ENCODE results near the gene MAGI2. TPM values are rescaled to one million over a fixed set of nuclear protein-coding genes. Genes with fewer than 3 reads are reported as not detected.

Gene MAGI2
- total and polyA plus RNA-seq, 2 of the 13 experiments (the other 11 are each of a cell fraction or from before 2014, with no cell fraction given) = 1.5 to 3.8 TPM

- peak; percentile 54; the same call in 1 of the 2 replicates for TF ChIP-seq ATF1 (CRISPR knock-in tag; IDR thresholded peaks at IDR 0.05)
- TF ChIP-seq ARNT2 (CRISPR knock-in tag; IDR thresholded peaks at IDR 0.05; ENCODE audit: low read depth) = 0 out of 2 replicates have a peak, but pooled peaks have one; percentile 40
- peak; percentile 61; the same call in 1 of the 3 replicates for TF ChIP-seq MXI1 (IDR thresholded peaks at IDR 0.05; ENCODE audit: borderline replicate concordance, low read depth, low read length)
- TF ChIP-seq FLYWCH1 (CRISPR knock-in tag; IDR thresholded peaks at IDR 0.05) = no peak
- no peak for TF ChIP-seq ZSCAN20 (CRISPR knock-in tag; IDR thresholded peaks at IDR 0.05; ENCODE audit: borderline replicate concordance)
- TF ChIP-seq ZNF547 (CRISPR knock-in tag; IDR thresholded peaks at IDR 0.05) = no peak
- TF ChIP-seq ZNF18 (CRISPR knock-in tag; IDR thresholded peaks at IDR 0.05; ENCODE audit: insufficient replicate concordance) = no peak
- TF ChIP-seq SMARCC2 (IDR thresholded peaks at IDR 0.05) = no peak
- 0 out of 2 replicates have a peak, but pooled peaks have one; percentile 54 for TF ChIP-seq BCL6 (CRISPR knock-in tag; IDR thresholded peaks at IDR 0.05)
- TF ChIP-seq MIER2 (CRISPR knock-in tag; IDR thresholded peaks at IDR 0.05) = no peak
- no peak for TF ChIP-seq PAWR (CRISPR knock-in tag; IDR thresholded peaks at IDR 0.05; ENCODE audit: borderline replicate concordance)
- TF ChIP-seq GATAD1 (CRISPR knock-in tag; IDR thresholded peaks at IDR 0.05) = peak; percentile 58
- peak; percentile 62; the same call in 1 of the 2 replicates for TF ChIP-seq CREM (IDR thresholded peaks at IDR 0.05)
- no peak for TF ChIP-seq CREM (CRISPR knock-in tag; IDR thresholded peaks at IDR 0.05)
- no peak for TF ChIP-seq NPAS2 (CRISPR knock-in tag; IDR thresholded peaks at IDR 0.05; ENCODE audit: borderline replicate concordance)
- TF ChIP-seq ZNF766 (CRISPR knock-in tag; IDR thresholded peaks at IDR 0.05; ENCODE audit: borderline replicate concordance) = no peak
- no peak for TF ChIP-seq YY1 (IDR thresholded peaks at IDR 0.05; ENCODE audit: insufficient read depth, insufficient replicate concordance, low read depth, low read length)
- TF ChIP-seq CEBPG (CRISPR knock-in tag; IDR thresholded peaks at IDR 0.05) = no peak
- TF ChIP-seq ZBTB10 (CRISPR knock-in tag; IDR thresholded peaks at IDR 0.05; ENCODE audit: borderline replicate concordance) = no peak
Measured at GRCh38 chr7:79452032-79452494, 1.4 kb downstream of the MAGI2 start (continued).
